ENCODE data around the gene FAM184B. TPM values are rescaled to one million over a fixed set of nuclear protein-coding genes. Genes with fewer than 3 reads are reported as not detected.

FAM184B gene
- total RNA-seq, 1 donor from 2014 or later, result not detected

DNA sequence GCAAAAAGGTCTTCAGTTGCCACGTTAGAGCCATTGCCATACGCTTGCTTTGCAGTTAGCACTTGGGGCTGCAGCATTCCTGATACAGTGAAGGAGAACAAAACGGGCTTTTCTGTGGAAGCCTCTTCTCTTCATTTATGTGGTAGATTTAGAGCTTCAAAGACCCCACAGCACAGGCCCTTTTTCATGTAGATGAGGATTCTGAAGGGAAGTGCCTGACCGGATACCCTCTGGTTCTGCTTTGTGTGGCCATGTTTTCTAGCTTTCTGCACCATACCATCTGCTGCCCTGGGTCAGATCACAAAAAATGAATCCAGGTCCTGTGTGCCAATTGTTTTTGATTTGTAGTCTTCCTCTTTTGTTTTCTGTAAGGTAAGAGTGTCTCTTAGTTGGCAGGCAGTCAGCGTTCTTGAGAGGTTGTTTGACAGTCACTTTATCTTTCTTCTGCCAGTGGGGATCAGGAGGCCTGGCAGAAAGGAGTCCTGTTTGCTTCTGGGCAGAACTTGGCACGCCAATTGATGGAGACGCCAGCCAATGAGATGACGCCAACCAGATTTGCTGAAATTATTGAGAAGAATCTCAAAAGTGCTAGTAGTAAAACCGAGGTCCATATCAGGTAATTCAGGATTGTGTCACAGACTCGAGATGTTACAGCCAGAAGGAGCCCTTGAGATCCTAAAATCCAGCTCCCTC lies 196.8 kb downstream of the FAM184B start:
- DNase-seq (ENCODE audit: low spot score), result no peak

DNA sequence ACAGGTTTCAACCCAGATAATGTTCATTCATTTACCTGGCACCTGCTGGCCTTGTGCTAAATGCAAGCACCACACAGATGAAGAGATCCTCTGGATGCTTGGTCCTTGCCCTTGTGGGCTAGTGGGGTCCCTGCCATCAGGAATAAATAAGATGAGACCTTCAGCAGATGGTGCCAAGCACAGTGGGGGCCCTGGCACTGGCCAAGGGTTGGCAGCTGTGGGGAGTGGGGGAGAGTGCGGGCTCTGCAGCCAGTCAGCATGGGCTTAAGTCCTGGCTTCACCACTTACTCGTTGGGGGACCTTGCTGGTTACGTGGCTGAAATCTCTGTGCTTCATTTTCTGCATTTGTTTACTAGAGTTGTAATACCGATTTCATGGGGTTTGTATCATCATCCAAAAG lies 197.5 kb downstream of the FAM184B start:
- no peak for DNase-seq (ENCODE audit: low spot score)

DNA sequence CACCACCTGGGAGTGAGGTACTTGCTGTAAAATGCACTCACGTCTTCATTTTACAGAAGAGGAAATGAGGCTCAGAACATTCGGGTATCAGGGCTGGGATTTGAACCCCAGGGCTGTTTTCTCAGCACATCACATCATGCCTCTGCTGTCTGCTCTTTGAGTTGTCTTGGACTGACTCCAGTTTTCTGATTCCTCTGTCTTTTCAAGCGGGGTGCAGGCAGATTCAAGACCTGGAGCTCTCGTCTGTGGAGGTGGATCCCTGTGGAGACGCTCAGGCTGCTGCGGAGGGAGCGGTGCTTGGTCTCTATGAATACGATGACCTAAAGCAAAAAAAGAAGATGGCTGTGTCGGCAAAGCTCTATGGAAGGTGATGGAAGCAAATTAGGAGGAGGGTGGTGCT lies 198.1 kb downstream of the FAM184B start:
- DNase-seq (ENCODE audit: low spot score), result no peak

DNA sequence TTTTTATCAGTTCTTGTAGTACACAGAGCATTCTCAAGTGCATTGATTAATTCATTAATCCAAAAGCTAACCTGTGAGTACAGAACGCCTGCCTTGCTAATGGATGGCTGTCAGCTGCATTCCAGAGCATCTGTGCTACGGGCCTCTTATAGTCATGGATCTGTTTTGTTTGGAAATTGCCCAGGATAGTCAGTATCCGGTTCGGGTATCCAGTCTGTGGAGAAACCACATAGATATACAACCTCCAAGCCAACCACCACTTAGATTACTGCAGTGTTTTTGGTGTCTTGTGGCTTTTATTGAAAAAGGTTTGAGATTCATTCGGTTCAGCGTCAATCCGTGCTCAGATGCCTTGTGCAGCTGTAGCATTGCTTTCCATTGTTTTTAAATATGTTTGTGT lies 200.5 kb downstream of the FAM184B start:
- no peak for DNase-seq (ENCODE audit: low spot score)

Other genes starting within 250 kb of the FAM184B start
- gene LAP3, start 204.4 kb downstream of the FAM184B start, total RNA-seq, result 110 TPM
- gene MED28, start 167.0 kb downstream of the FAM184B start, total RNA-seq, result 30.7 TPM
- 23.1 TPM for gene DCAF16, start 29.1 kb upstream of the FAM184B start, total RNA-seq
- 0.26 TPM for gene NCAPG, start 29.4 kb upstream of the FAM184B start, total RNA-seq
- 10.0 TPM for gene LCORL, start 240.1 kb upstream of the FAM184B start, total RNA-seq

All from mesenteric fat pad (tissue), 1 donor.